GM21360 (cell line): Measurements from ENCODE around the gene RTP2.

ENCODE experiments used
- ATAC-seq: cut with Tn5 transposase; IDR thresholded peaks from one replicate; pipeline ENCODE4 v1.9.1; 2021; ENCODE audit warnings: mild to moderate bottlenecking, moderate library complexity; ENCODE audit not compliant: unreplicated experiment

RTP2 gene, protein sequence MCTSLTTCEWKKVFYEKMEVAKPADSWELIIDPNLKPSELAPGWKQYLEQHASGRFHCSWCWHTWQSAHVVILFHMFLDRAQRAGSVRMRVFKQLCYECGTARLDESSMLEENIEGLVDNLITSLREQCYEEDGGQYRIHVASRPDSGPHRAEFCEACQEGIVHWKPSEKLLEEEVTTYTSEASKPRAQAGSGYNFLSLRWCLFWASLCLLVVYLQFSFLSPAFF

DNA sequence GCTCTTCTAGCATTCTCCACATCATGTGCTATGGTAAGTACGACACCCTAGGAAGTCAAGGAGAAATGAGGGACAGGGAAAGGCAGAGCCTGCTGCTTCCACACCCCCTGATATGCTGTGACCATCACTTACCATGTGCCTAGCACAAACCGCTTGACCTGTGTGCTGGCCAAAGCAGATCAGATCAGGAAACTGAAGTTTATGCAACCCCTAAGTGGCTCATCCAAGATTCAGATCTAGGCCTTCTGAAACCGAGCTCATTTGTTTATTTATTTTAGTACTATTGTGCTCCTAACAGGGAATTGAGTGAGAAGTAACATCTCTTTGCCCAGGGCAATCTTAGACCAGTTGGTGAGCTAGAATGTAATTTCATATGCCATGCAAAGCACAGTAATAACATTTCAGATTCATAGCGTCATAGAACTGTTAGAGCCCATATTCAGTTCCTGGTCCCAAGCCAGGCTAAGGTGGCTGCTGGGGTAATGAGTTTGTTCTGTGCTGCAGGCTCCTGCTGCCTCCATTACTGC lies at the start of gene RTP2:
Gene RTP2, minus strand, starts transcription at position 51 of the 527 bp plus-strand sequence. CDS start 429 bp downstream, outside the sequence.
- ATAC-seq = no peak

DNA sequence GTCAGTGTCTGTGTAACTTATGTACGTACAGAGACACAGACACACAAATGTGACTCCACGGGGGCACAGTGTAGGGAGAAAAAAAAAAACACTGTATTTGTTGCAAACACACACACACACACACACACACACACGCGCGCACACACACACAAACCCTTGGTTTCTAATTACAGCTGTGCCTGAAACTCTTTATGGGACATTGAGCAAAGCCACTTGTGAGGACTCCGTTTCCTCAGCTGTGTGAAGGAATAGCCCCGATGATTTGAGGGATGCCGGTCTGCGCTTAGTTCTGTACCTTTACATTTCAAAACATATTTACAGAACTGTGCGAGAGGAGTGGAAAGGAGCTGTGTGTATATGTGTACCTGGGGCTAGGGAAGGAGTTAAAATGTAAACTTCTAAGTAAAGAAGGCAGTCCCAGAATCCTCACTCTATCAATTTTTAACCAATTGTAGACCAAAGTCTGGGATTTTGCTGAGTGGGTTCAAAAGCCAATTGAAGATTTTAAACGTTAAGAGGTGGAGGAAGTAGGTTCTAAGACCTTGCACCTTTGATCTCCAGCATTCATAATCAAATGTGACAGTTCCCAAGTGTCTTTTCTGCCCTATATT lies 48.3 kb upstream of the RTP2 start:
- ATAC-seq = no peak

DNA sequence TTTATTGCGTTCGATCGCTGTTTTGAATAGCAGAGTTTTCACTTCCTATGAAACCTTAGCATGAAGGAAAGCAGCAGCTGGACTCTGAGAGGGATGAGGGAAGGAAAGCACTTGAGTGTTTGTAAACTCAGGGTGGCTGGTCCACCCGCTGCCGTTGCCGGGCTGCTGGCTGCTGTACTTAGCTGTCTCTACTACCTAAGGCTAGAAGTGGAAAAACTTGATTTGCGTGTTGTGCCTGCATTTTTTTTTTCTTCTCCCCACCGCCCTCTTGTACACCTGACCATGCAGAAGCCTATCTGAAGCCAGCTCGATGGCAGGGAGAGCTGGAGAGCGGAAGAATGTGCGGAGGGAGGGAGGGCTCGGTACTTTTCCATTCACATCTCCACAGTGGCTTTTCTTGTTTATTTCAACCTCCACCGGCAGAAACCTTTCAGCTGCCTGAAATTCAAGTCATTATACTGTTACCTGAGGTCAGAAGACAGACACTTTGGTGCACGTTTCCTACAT lies 47.7 kb upstream of the RTP2 start:
- ATAC-seq = no peak

DNA sequence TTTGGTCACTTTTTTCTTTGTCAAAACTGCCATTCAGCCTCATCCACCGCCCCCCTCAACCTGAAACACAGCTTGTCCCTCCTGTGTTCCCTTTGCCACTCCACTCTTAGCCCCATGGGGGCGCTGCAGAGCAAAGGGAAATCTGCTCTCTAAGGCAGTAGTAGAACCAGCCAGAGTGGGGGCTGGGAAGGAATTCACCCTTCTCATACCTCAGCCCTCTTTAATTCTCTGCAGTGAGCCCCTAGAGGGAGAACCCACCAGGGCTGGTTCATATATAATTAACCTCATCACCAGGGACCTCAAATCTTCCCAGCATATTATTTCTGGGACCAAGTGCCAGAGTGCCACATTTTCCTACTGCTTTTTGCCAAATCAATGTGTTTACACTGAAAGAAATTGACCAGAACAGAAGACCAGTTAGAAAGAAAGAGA lies 45.7 kb upstream of the RTP2 start:
- peak; percentile 36 for ATAC-seq

DNA sequence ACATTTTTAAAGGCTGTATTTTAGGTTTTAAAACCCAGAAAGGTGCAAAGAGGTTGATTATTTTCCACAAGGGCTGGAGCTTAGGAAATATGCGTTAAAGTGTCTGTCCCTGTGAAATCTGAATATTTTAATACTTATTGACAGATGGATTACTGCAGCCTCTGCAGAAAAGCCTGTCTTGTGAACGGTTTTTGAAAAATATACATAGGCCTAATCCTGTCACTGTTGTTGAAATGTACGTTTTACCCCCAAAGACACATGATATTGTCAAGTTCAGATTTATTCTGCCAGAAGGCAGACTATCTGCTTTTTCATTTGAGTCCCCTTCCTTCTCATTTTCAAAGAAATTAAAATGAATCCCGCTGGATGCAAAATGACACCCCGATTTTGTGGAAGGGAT lies 45.1 kb upstream of the RTP2 start:
- no peak for ATAC-seq

DNA sequence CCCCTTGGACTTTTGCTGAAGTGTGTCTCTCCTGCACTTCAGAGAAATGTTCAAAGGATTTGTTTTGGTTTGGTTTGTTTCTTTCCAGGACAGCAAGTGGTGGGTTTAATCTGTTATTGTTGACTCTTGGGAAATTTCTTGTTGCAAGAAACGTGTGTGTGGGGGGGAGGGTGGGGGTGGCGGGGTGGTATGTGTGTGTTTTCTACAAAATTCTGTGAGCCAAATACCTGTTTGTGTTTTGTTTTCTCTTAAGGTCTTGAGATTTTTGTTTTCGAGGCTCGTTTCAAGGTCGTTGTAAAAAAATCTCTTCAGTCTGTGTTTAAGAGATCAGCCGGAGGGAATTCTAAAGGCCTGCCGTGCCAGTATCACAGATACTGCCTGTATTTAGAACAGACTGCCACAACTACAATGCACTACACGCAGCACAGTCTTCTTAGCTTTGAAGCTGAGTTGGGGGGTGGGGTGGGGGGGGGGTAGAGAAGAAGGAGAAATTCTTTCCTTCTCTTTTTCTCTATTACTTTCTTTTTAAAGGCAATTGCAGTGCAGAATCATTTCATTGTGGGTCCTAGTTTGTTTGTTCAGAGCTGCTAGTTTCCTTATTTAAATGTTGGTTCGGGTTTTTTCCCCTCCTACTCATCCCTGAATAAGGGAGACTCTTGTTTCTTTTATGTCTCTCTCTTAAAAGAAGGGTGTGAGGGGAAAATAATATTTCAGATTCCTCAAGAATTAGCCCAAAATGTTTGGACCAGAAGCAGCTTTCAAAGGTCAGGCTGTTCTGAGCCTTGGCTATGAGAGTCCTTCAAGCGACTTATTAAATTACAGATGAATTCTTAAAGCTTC lies 44.3 kb upstream of the RTP2 start:
- ATAC-seq = no peak

DNA sequence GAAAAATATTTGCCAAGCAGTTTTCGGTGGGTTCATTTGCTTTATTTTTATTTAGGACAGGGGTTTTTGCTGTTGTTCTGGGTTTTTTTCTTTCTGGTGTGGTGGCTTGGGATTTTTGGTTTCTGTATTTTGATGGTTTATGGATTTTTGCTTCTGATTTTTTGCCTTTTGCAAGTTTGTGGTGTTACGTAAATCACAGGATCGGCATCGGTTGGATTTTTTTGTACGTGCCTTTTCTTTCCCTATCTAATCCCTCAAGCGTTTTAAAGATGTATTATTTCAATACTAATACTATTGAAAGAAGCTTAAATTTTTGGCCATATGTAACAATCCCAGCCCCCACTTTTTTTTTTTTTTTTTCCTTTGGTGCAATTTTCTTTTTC lies 43.7 kb upstream of the RTP2 start:
- no peak for ATAC-seq

DNA sequence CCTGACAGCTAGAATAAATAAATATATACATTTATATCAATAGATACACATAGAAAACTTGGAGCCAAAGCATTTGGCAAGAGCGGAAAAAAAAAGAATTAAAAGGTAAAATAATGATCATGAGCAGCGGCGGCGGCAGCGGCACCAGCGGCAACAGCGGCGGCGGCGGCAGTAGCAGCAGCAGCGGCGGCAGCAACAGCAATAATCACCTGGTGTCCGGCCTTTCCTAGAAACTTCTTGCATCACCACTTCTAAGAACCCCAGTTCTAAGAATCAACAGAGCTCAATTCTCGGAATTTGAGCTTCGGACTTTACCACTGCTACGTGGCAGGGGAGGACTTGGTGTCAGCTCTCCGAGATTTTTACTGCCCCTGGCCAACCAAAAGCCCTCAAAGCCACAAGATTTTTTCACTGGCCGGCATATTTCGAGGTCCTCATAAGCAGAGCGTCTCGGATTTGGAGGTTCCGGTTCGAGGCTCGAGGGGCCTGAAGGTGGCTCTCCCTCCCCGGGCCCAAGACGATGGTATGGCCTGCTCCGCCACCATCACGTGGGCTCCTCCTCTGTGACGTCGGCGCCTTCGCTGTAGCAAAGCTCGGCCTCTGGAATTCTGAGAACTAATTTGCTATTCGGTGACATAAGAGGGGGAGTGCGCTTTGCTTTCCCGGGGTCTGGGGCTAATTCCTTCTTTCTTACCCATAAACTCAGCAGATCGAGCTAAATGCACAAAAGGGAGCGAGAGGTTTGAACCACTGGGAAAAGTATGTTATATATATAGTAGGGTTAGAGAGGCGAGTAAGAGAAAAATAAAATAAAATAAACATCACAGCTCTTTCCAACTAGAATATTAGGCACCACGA lies 43.1 kb upstream of the RTP2 start, which contains the start of gene BCL6:
Gene BCL6, minus strand, starts transcription at position 268 of the 858 bp plus-strand sequence. CDS start 11,775 bp downstream, outside the sequence.
- peak; percentile 61 for ATAC-seq

DNA sequence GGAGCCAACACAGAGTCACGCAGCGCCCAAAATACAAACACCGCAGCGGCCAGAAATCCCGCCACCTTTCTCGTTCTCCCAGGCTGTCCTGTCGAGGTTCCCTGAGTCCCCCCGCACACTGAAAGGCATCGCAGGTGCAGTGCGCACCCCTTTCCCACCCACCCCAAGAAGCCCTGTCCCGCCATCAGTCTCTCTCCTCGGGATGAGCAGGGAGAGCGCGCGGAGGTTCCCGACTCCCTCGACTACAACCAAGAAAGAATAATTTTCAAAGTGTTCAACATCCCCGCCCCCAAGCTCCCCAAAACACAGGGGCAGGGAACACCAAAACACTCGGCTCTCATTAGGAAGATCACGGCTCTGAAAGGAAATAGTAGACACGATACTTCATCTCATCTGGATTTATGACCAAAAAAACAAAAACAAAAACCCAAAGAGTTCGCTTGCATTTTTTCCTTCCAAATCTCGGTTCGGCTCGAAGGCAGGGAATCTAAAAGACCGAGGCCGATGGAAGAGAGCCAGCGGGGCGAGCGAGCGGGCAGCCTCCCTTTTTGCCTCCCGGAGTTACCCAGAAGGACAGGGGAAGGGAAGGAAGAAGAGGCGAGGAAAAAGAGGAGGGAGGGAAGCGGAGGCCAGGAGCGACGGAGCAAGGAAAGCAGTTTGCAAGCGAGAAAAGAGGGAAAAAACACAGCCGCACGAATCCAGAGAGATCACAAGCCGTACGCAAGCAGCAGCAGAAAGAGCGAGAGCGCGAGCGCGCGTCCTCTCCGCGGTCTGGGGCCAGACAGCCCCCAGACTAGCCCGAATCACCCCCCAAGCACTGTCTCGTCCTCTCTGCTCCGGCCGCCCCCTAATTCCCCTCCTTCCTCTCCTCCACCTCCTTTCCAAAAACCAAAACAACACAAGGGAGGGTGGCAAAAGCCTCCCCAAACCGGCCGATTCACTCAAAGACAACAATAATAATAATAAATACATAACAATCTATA lies 42.1 kb upstream of the RTP2 start:
- no peak for ATAC-seq

DNA sequence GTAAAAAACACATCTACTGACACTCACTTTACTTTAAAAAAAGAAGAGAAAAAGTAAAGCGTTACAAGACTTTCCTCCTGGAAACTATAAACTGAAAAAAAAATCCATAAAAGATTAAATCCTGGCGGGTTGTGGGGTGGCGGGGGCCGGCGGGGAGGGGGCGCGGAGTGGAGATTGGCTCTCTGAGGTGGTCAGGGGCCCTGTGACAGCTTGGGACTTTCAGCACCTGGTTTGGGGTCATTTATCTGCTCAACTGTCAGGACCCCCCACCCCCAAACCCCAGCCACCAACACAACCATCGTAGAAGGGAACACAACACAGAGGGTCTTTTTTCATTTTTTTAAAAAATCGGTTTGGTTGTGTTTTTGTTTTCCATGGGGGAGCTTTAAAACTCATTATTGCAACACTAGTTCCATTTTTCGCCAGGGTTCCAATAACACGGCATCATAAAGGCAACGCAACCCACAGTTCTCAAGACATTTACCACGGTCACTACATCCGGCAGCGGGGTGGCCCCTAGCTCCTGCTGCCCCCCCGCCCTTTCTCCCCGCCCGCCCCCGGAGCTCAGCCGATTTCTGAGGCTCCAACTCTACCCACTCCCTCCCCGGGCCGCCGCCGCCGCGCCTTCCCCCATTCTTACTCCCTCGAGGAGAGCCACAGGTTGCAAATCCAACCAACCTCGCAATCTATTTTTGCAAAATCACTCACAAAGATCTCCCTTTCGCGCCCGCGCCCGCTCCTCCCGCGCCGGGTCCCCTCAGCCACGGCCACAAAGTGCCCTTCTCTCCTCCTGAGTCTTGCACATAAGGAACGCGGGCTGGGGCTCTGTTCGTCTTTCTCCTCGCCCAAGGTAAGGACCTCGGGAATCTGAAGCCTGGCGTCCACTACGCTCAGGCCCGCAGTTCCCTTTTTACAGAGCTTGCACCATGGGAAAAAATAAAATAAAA lies 41.1 kb upstream of the RTP2 start:
- no peak for ATAC-seq

DNA sequence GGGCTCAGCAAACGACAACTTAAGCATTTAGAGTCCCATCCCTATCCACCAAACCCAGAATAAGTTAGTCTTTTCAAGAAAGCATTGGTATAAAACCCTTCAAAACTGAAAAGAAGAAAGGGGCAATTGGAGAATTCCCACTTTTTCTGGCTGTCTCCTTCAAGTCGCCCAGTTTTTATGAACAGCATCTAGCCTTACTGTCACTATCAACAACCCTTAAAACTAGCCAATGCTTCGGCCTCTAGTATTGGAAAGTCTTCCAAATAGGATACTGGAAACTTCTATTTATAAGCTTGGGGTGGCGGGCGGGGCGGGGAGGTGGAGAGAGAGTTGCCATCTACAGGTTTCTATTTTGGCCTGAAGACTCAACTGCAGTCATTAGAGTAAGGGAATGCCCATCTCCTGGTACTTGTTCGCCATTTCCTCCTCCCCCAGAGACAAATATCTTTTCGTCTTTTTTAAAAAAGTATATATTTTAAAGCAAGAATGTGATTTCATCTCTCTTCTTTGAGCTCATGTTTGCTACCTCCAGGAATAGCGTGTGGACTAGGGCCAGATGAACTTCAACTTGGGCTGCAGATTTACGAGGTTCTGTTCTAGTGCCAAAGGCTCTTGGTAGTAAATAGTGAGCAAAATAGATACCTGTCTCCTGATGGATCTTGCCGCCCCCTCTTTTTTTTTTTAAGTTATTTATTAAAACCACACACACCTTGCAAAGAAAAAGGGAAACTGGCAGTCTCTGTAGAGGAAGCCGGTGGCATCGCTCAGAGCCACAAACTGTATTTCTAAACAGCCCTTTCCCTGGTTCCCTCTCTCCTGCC lies 40.2 kb upstream of the RTP2 start:
- no peak for ATAC-seq

DNA sequence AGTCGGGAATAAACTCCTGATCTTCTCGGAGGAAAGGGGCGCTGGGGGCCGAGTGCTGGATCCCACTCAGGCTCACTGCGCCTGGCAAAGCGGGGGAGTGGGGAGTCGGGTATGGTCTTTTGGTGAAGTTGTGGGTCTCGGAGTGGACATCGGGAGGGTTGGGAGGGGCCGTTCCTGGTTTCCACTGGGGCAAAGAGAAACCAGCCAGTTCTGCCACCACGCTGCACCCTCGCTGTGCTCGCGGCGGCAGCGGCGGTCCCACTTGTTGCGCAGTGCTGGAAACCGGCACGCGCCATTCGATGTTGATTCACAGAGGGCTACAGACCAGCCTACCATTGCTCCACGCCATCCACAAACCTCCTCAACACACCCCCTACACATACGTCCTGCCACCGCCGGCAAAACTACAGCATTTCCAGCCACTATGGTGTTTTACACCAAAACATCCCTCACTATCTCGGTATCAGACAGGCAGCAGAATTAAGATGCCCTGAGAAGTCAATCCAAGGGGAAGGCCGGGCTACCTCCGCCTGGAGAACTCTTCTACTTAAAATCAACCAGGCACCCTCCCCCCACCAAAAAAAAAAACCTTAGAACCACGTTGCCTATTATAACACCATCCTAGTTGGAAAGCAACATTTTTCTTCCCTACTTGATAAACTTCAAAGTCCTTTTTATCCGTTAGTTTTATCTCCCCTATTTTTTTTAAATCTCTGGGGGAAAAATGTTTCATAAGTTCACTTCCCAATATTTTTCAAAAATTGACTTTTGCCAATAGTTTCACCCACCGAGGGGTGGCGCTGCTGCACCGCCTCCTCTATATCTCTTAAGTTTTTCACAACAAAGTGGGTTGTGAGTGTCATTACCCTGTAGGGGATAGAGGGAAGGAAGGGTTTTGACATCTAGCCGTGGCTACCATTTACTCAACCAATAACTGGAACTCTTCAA lies 39.3 kb upstream of the RTP2 start:
- no peak for ATAC-seq

DNA sequence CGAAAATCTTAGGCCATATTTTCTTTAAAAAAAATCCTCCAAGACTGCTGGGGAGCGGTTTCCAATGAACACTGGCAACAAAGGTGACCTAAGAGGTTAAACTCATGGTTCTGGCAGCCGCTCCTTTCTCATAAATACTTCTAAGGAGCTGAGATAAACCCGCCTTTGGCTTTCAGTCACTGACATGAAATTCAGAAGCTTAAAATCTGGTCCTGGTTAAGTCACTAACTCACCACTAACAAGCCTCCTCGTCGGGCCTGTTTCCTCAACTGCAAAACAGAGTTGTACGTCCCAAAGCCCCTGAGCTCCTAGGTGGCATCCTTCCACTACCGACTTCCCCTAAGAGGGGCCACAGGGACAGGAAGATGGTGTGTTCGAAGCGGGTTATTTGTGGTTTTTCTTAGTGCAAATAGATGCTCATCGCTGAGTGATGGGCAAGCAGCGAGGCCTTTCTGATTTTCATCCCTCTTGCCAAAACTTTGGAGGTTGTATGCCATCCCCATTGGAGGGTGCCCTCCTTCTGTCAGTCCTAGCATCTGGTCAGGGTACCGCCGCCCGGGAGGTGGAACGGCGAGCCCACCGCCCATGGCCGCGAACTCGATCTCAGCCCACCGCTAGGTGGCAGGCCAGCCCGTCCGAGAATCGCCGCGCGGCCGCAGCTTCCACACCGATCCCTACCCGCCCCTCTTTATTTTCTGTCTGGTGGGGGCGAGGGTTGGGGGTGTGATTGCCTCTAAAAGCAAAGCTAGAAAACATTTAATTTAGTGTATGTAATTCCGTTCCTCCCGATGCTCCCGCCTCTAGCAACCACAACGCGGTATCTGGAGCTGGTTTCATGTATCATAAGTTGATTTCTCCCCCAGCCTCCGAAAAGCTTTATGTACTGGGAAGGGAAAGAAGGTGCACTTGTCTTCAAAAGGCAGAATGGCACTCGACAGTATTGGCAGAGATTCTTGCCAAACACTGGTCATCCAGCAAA lies 38.4 kb upstream of the RTP2 start:
- no peak for ATAC-seq

DNA sequence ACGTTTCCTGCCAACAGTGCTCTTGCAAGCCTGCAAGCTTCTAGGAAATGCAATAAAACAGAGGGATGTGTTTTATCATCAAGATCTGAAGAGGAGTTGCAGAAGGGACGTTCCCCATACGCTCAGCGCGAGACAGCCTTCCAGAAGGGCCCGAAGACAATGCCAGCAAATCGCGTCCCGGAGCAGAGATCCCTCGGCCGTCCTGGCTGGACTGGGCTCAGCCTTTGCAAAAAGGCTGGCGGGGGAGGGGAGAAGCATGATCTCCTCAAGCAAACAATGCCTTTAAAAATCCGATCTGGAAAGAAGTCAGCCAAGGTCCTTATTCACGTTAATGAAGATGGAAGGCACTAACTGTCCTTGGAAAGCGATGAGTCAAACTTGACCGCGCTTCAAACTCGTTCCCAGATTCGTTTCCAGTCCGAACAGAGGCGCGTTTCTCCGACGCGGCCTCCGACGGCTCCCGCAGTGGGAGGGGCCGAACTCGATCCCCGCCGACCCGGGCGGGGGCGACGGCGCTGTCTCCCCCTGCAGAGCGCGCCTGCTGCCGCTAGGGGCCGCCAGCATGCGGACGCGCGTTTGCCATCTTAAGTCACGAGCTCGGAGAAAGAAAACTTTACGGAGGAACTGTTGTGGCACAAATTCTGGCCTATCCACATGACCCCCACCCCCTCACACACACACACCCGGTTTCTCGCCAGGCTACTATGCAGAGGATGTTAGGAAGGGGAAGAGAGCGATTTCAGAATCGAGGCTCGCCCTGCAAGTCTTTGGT lies 37.4 kb upstream of the RTP2 start:
- no peak for ATAC-seq
